Measurements from ENCODE around the gene ZNF611. TPM values are rescaled to one million over a fixed set of nuclear protein-coding genes. Genes with fewer than 3 reads are reported as not detected.
A peak's percentile ranks its signal among the peaks of the same experiment; 100 is the strongest.

The ZNF611 gene
- total and polyA plus RNA-seq, 2 of the 13 experiments (the other 11 are each of a cell fraction or from before 2014, with no cell fraction given) = 2.7 to 4.1 TPM

DNA sequence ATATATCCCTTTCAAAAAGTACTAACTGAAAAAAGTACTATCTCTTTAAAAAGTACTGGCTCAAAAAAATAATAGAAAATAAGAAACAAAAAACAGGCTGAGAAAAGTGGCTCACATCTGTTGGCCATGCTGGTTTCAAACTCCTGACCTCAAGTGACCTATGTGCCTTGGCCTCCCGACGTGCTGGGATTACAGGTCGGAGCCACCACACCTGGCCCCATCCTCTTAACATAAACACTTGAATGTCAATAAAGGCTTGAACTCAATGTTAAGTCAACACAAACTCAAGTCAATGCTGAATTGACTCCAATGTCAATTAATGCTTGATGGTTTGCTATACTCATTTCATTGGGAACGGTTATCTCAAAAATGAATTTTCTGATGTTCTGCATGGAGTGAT lies 30.9 kb downstream of the ZNF611 start (continued):
- TF ChIP-seq, protein P1, sequence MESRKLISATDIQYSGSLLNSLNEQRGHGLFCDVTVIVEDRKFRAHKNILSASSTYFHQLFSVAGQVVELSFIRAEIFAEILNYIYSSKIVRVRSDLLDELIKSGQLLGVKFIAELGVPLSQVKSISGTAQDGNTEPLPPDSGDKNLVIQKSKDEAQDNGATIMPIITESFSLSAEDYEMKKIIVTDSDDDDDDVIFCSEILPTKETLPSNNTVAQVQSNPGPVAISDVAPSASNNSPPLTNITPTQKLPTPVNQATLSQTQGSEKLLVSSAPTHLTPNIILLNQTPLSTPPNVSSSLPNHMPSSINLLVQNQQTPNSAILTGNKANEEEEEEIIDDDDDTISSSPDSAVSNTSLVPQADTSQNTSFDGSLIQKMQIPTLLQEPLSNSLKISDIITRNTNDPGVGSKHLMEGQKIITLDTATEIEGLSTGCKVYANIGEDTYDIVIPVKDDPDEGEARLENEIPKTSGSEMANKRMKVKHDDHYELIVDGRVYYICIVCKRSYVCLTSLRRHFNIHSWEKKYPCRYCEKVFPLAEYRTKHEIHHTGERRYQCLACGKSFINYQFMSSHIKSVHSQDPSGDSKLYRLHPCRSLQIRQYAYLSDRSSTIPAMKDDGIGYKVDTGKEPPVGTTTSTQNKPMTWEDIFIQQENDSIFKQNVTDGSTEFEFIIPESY (CRISPR knock-in tag; IDR thresholded peaks at IDR 0.05) = no peak
- TF ChIP-seq PTBP1 (IDR thresholded peaks at IDR 0.05; ENCODE audit: low read depth, low read length, poor library complexity, severe bottlenecking) = no peak
- TF ChIP-seq ZNF567 (CRISPR knock-in tag; IDR thresholded peaks at IDR 0.05; ENCODE audit: borderline replicate concordance) = no peak
- no peak for TF ChIP-seq ZNF232 (CRISPR knock-in tag; IDR thresholded peaks at IDR 0.05; ENCODE audit: borderline replicate concordance)
- TF ChIP-seq NAIF1 (CRISPR knock-in tag; IDR thresholded peaks at IDR 0.05; ENCODE audit: borderline replicate concordance) = no peak
- no peak for TF ChIP-seq MIER2 (CRISPR knock-in tag; IDR thresholded peaks at IDR 0.05)

DNA sequence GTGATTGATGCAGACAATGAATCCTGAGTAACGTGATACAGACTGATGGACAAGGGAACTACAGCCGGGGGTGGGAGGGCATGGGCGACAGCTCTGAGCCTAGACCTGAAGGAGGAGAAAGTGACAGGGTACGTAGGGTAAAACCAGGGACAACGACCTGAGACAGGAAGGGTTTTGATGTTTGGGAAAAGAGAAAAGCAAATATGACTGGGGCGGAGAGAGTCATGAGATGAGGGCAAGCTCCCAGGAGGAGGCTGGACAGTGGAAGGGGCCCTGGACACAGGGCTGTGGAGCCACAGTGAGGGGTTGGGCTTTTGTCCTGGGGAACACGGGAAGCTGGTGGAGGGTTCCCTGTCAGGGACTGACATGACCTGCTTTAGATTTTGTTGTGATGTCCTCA lies 34.2 kb downstream of the ZNF611 start:
- Histone ChIP-seq H3K27ac (ENCODE audit: extremely low read length, insufficient read depth, low read length) (no peak overlapping the region), H2AFZ (ENCODE audit: low read length) (no peak overlapping the region), H3K79me2 (ENCODE audit: insufficient read depth, low read length) (no peaks in the 10 kb centered on the region), H3K9me3 (ENCODE audit: low read length) (peaks cover 35% of the 10 kb centered on the region), H3K27me3 (ENCODE audit: control insufficient read depth in 1 of 2, insufficient read depth in 2 of 2, low read length in 2 of 2) (no peaks in the 10 kb centered on the region), H3K9ac (ENCODE audit: insufficient read depth, low read depth, low read length) (no peak overlapping the region), H3K4me3 (replicated peaks in 1 of 3; ENCODE audit: insufficient read depth in 1 of 3, low read depth in 2 of 3, low read length in 3 of 3) (no peak overlapping the region), H3K4me2 (ENCODE audit: low read depth, low read length) (peak overlapping the region; percentile 7; the same call in 1 of the 2 replicates), H3K36me3 (replicated peaks in 1 of 2; ENCODE audit: control insufficient read depth in 1 of 2, insufficient read depth in 2 of 2, low read length in 2 of 2) (peaks cover 0 to 3% of the 10 kb centered on the region in 2 experiments; a peak in 3 of 5 replicates), H4K20me1 (ENCODE audit: insufficient read depth, low read length) (no peaks in the 10 kb centered on the region), H3K4me1 (ENCODE audit: insufficient read depth, low read length) (peaks cover 55% of the 10 kb centered on the region)
- in situ Hi-C loops (cut with HindIII; ENCODE audit: extremely low pct_ligation_motif_present, low pct_unique_long_range_greater_than_20kb) (no loop called here), intact Hi-C loops (cut with micrococcal nuclease; ENCODE audit: unreplicated experiment) (no loop called here)
- FAIRE-seq (no peak), ATAC-seq (peak; percentile 38; the same call in 2 of the 3 replicates), DNase-seq (ENCODE audit: low spot score) (peak; percentile 34)
- POLR2A ChIA-PET = no interaction called here
- 9% methylated on average over 7 of the region's 7 CpGs for WGBS (ENCODE audit: low lambda C conversion rate)
- CTCF ChIA-PET (ENCODE audit: low intra/inter-chr PET ratio, low total read pairs) = no interaction called here
- BruUV-seq (replicated peaks) = no TSS peak
- TF ChIP-seq, protein P2, sequence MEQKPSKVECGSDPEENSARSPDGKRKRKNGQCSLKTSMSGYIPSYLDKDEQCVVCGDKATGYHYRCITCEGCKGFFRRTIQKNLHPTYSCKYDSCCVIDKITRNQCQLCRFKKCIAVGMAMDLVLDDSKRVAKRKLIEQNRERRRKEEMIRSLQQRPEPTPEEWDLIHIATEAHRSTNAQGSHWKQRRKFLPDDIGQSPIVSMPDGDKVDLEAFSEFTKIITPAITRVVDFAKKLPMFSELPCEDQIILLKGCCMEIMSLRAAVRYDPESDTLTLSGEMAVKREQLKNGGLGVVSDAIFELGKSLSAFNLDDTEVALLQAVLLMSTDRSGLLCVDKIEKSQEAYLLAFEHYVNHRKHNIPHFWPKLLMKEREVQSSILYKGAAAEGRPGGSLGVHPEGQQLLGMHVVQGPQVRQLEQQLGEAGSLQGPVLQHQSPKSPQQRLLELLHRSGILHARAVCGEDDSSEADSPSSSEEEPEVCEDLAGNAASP (CRISPR knock-in tag; IDR thresholded peaks at IDR 0.05; ENCODE audit: borderline replicate concordance) = peak; percentile 84; the same call in 1 of the 2 replicates
- TF ChIP-seq ZMYM4 (CRISPR knock-in tag; IDR thresholded peaks at IDR 0.05) = peak; percentile 33; the same call in 1 of the 2 replicates
- TF ChIP-seq, protein P3, sequence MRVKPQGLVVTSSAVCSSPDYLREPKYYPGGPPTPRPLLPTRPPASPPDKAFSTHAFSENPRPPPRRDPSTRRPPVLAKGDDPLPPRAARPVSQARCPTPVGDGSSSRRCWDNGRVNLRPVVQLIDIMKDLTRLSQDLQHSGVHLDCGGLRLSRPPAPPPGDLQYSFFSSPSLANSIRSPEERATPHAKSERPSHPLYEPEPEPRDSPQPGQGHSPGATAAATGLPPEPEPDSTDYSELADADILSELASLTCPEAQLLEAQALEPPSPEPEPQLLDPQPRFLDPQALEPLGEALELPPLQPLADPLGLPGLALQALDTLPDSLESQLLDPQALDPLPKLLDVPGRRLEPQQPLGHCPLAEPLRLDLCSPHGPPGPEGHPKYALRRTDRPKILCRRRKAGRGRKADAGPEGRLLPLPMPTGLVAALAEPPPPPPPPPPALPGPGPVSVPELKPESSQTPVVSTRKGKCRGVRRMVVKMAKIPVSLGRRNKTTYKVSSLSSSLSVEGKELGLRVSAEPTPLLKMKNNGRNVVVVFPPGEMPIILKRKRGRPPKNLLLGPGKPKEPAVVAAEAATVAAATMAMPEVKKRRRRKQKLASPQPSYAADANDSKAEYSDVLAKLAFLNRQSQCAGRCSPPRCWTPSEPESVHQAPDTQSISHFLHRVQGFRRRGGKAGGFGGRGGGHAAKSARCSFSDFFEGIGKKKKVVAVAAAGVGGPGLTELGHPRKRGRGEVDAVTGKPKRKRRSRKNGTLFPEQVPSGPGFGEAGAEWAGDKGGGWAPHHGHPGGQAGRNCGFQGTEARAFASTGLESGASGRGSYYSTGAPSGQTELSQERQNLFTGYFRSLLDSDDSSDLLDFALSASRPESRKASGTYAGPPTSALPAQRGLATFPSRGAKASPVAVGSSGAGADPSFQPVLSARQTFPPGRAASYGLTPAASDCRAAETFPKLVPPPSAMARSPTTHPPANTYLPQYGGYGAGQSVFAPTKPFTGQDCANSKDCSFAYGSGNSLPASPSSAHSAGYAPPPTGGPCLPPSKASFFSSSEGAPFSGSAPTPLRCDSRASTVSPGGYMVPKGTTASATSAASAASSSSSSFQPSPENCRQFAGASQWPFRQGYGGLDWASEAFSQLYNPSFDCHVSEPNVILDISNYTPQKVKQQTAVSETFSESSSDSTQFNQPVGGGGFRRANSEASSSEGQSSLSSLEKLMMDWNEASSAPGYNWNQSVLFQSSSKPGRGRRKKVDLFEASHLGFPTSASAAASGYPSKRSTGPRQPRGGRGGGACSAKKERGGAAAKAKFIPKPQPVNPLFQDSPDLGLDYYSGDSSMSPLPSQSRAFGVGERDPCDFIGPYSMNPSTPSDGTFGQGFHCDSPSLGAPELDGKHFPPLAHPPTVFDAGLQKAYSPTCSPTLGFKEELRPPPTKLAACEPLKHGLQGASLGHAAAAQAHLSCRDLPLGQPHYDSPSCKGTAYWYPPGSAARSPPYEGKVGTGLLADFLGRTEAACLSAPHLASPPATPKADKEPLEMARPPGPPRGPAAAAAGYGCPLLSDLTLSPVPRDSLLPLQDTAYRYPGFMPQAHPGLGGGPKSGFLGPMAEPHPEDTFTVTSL (CRISPR knock-in tag; IDR thresholded peaks at IDR 0.05; ENCODE audit: borderline replicate concordance) = 0 out of 2 replicates have a peak, but pooled peaks have one; percentile 18
- TF ChIP-seq ZNF709 (CRISPR knock-in tag; IDR thresholded peaks at IDR 0.05) = no peak
- 0 out of 2 replicates have a peak, but pooled peaks have one; percentile 23 for TF ChIP-seq CREM (IDR thresholded peaks at IDR 0.05)
- no peak for TF ChIP-seq CREM (CRISPR knock-in tag; IDR thresholded peaks at IDR 0.05)
- peak; percentile 69; the same call in 1 of the 2 replicates for TF ChIP-seq SP5 (CRISPR knock-in tag; IDR thresholded peaks at IDR 0.05; ENCODE audit: borderline replicate concordance, low read depth)

Data from HepG2 (cell line).